ENCODE results near the gene FLACC1. TPM values are rescaled to one million over a fixed set of nuclear protein-coding genes. Genes with fewer than 3 reads are reported as not detected.
A peak's percentile ranks its signal among the peaks of the same experiment; 100 is the strongest.

The FLACC1 gene
- total and polyA plus RNA-seq, 2 donors (not counting 1 experiment from before 2014, with no cell fraction given) = 1.5 to 5.0 TPM

DNA sequence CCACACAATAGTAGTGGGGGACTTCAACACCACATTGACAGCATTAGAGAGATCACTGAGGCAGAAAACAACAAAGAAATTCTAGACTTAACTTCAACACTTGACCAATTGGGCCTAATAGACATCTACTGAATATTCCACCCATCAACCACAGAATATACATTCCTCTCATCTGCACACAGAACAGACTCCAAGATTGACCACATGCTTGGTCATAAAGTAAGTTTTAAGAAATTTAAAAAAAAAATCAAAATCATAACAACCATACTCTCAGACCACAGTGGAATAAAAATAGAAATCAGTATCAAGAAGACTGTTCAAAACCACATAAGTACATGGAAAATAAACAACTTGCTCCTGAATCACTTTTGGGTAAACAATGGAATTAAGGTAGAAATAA is 9.0 kb upstream of the FLACC1 start:
- Histone ChIP-seq H3K4me3 (ENCODE audit: control extremely low read depth in 1 of 5, extremely low read depth in 1 of 5, insufficient read depth in 1 of 5, low read depth in 2 of 5, low read length in 4 of 5) (no peak overlapping the region), H3K4me1 (ENCODE audit: control insufficient read depth in 2 of 2, insufficient read depth in 2 of 2, low read length in 2 of 2) (peaks cover 0 to 3% of the 10 kb centered on the region in 2 donors), H4K20me1 (ENCODE audit: control insufficient read depth, insufficient read depth, low read length, poor library complexity, severe bottlenecking) (no peaks in the 10 kb centered on the region), H3K4me2 (replicated peaks; ENCODE audit: low read depth, low read length, poor library complexity, severe bottlenecking) (no peak overlapping the region), H3K27me3 (replicated peaks in 1 of 4; ENCODE audit: control extremely low read depth in 1 of 4, control insufficient read depth in 3 of 4, insufficient read depth in 4 of 4, low read length in 3 of 4) (no peaks in the 10 kb centered on the region), H3K27ac (ENCODE audit: low read length in 2 of 2) (no peak overlapping the region), H3K79me2 (ENCODE audit: control insufficient read depth, insufficient read depth, low read length) (peaks cover 4% of the 10 kb centered on the region), H3K36me3 (replicated peaks in 1 of 2; ENCODE audit: control extremely low read depth in 1 of 2, control insufficient read depth in 1 of 2, extremely low read depth in 1 of 2, insufficient read depth in 2 of 2, low read length in 1 of 2) (no peaks in the 10 kb centered on the region), H3K9ac (ENCODE audit: low read length) (no peak overlapping the region), H3K9me3 (ENCODE audit: control extremely low read depth in 1 of 3, control insufficient read depth in 2 of 3, insufficient read depth in 1 of 3, low read length in 2 of 3) (peaks cover 3 to 17% (median 6%) of the 10 kb centered on the region in 3 donors), H2AFZ (ENCODE audit: insufficient read depth, low read depth, low read length, poor library complexity, severe bottlenecking) (no peak overlapping the region)
- TF ChIP-seq EZH2 (IDR thresholded peaks at IDR 0.05; ENCODE audit: borderline replicate concordance, insufficient read depth, low read depth, low read length, poor library complexity, severe bottlenecking) = no peak
- TF ChIP-seq, protein P1, sequence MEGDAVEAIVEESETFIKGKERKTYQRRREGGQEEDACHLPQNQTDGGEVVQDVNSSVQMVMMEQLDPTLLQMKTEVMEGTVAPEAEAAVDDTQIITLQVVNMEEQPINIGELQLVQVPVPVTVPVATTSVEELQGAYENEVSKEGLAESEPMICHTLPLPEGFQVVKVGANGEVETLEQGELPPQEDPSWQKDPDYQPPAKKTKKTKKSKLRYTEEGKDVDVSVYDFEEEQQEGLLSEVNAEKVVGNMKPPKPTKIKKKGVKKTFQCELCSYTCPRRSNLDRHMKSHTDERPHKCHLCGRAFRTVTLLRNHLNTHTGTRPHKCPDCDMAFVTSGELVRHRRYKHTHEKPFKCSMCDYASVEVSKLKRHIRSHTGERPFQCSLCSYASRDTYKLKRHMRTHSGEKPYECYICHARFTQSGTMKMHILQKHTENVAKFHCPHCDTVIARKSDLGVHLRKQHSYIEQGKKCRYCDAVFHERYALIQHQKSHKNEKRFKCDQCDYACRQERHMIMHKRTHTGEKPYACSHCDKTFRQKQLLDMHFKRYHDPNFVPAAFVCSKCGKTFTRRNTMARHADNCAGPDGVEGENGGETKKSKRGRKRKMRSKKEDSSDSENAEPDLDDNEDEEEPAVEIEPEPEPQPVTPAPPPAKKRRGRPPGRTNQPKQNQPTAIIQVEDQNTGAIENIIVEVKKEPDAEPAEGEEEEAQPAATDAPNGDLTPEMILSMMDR (IDR thresholded peaks at IDR 0.05) = no peak
- ChIA-PET POLR2A (no interaction called here), CTCF (interaction anchor here (0.6 to 2.7 kb wide), 2 partner anchors 129 to 183 kb away, joined by 3 to 16 read pairs; partner anchors contain the start of gene CASP10)
- Mint-ChIP-seq H3K4me3 (no peak overlapping the region), H3K9me3 (ENCODE audit: insufficient read depth) (no peaks in the 10 kb centered on the region), H3K4me1 (peaks cover 4% of the 10 kb centered on the region), H3K27ac (no peak overlapping the region), H3K27me3 (no peaks in the 10 kb centered on the region)
- intact Hi-C loops (cut with micrococcal nuclease) = no loop called here
- DNase-seq (no peak), ATAC-seq (ENCODE audit: low read depth) (no peak)

DNA sequence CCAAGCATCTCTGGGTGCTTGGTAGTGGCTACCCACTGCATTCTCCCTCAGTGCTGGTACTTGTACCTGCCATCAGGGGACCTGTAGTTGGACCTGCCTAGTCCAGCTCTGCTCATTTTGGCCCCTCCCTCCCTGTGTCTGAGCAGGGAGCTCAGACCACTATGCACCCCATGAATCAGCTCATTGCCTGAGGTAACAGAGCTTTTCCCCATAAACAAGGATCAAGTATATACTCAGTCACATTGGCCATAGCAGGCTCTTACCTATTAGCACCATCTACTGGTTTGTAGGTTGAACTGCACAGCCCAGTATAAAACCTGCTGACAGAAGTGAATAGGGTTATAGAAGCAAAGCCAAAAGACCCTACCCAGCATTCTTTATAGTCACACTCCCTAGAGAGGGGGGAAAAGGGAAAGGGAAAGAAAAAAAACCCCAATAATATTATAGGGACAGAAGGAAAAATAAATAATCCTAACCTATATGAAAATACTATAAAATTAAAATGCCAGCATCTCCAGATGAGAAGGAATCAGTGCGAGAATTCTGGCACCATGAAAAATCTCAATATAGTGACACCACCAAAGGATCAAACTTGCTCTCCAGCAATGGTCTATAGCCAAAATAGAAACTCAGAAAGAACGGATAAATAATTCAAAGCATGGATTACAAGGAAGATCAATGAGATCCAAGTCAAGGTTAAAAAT is 6.9 kb upstream of the FLACC1 start:
- POLR2A ChIA-PET = interaction anchor here (0.6 to 1.1 kb wide), 2 partner anchors 127 to 131 kb away, joined by 3 to 8 read pairs; no protein-coding TSS in a partner anchor
- 100% methylated on average over 2 of the region's 2 CpGs for WGBS (ENCODE audit: insufficient coverage)

More for the DNA sequence above, 6.9 kb upstream of the FLACC1 start:
- H3K27ac Mint-ChIP-seq = no peak overlapping the region
- Histone ChIP-seq H3K4me1 (ENCODE audit: control insufficient read depth in 2 of 2, insufficient read depth in 2 of 2, low read length in 2 of 2) (peaks cover 0 to 3% of the 10 kb centered on the region in 2 donors), H3K4me3 (ENCODE audit: control extremely low read depth in 1 of 5, extremely low read depth in 1 of 5, insufficient read depth in 1 of 5, low read depth in 2 of 5, low read length in 4 of 5) (no peak overlapping the region), H3K79me2 (ENCODE audit: control insufficient read depth, insufficient read depth, low read length) (peaks cover 4% of the 10 kb centered on the region), H2AFZ (ENCODE audit: insufficient read depth, low read depth, low read length, poor library complexity, severe bottlenecking) (no peak overlapping the region), H3K9ac (ENCODE audit: low read length) (no peak overlapping the region), H3K4me2 (replicated peaks; ENCODE audit: low read depth, low read length, poor library complexity, severe bottlenecking) (no peak overlapping the region), H3K9me3 (ENCODE audit: control extremely low read depth in 1 of 3, control insufficient read depth in 2 of 3, insufficient read depth in 1 of 3, low read length in 2 of 3) (peaks cover 3 to 17% (median 6%) of the 10 kb centered on the region in 3 donors), H3K27me3 (replicated peaks in 1 of 4; ENCODE audit: control extremely low read depth in 1 of 4, control insufficient read depth in 3 of 4, insufficient read depth in 4 of 4, low read length in 3 of 4) (no peaks in the 10 kb centered on the region), H4K20me1 (ENCODE audit: control insufficient read depth, insufficient read depth, low read length, poor library complexity, severe bottlenecking) (no peaks in the 10 kb centered on the region), H3K27ac (ENCODE audit: low read length in 2 of 2) (no peak overlapping the region), H3K36me3 (replicated peaks in 1 of 2; ENCODE audit: control extremely low read depth in 1 of 2, control insufficient read depth in 1 of 2, extremely low read depth in 1 of 2, insufficient read depth in 2 of 2, low read length in 1 of 2) (peaks cover 0 to 4% of the 10 kb centered on the region in 2 experiments)
- ATAC-seq (ENCODE audit: low read depth) (peak; percentile 97), DNase-seq (peak; percentile 69)
- H3K4me1 Mint-ChIP-seq = peaks cover 4% of the 10 kb centered on the region
- TF ChIP-seq, protein P1 (IDR thresholded peaks at IDR 0.05) = peak; percentile 92
- TF ChIP-seq EZH2 (IDR thresholded peaks at IDR 0.05; ENCODE audit: borderline replicate concordance, insufficient read depth, low read depth, low read length, poor library complexity, severe bottlenecking) = no peak
- no peak overlapping the region for H3K4me3 Mint-ChIP-seq
- intact Hi-C loops (cut with micrococcal nuclease) = loop anchor here (1.0 kb wide), 4 partner anchors 106 to 182 kb away; no protein-coding TSS in a partner anchor
- CTCF ChIA-PET = interaction anchor here (0.6 to 9.1 kb wide), 34 partner anchors 10 to 815 kb away, joined by 3 to 172 read pairs (median 4); partner anchors contain the start of genes CASP10, CASP8 and CFLAR
- no peaks in the 10 kb centered on the region for H3K9me3 Mint-ChIP-seq (ENCODE audit: insufficient read depth)
- no peaks in the 10 kb centered on the region for H3K27me3 Mint-ChIP-seq

Data from B cell (primary cell).